ENCODE results near the gene MICALL2.
A peak's percentile ranks its signal among the peaks of the same experiment; 100 is the strongest.
"Not testable (repeated sequence)": the region's sequence is repeated elsewhere in the genome, so short reads cannot be mapped to it uniquely, and the experiment has no call there.

MICALL2 gene

DNA sequence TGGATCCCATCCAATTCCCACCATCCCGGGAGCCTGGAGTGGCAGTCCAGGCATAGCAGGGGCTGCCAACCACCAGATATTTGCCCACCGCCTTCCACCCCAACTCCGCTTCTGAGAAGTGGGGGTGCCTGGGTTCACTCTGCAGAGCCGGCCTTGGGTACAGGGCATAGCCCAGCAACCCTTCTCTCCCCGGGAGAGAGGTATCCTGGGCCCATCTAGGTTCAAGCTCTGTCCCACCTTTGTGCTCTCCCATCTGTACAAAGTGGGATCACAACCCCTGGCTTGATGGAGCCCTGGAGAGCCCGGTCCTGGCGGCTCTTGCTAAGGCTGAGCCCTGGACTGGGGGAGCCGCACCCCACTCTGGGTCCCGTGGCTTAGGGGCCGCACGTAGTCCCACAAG is 12.2 kb downstream of the MICALL2 start:
- no peak for DNase-seq

DNA sequence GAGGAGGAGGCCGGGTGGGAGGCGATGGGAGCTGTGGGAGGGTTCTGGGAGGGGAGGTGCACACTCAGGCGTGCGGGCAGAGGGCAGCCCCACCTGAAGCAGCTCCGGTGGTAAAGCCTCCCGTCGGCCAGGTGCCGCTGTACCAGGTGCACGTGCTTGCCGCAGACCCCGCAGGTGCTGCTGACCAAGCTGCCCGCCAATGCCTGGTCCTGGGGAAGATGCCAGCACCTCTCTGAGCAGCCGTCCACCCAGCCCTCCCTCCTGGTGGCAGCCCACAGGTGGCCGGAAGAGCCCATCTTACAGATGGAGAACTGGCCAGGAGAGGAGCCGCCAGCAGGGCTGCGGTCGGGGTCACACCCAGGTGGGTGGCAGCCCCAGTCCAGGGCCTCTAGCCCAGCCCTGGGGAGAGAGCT is 12.6 kb downstream of the MICALL2 start:
- DNase-seq = no peak

DNA sequence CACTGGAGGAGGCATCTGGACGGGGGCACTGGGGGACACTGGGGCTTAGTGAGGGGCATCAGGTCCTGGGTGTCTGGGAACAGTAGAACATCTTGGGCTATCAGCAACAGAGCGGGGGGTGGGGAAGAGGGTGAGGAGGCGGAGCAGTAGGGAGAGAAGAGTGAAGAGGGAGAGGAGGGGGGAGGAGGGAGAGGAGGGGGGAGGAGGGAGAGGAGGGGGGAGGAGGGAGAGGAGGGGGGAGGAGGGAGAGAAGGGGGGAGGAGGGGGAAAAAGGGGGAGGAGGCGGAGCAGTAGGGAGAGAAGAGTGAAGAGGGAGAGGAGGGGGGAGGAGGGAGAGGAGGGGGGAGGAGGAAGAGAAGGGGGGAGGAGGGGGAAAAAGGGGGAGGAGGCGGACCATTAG is 13.2 kb downstream of the MICALL2 start:
- not testable (repeated sequence) for DNase-seq

DNA sequence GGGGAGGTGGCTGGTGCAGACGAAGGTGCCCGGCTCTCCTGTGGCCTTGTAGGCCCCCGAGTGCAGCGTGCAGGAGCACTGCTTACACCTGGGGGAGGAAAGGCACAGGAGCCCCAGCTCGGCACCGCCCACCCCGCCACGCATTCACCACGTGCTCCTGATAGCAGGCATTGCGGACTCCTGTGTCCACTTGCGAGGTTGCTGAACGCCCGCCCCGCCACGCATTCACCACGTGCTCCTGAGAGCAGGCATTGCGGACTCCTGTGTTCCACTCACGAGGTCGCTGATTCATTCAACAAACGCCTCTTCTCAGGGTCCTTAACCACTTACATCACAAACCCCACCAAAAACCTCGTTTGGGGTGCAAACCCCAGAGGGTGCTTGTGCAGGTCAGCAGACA is 13.9 kb downstream of the MICALL2 start:
- no peak for DNase-seq

DNA sequence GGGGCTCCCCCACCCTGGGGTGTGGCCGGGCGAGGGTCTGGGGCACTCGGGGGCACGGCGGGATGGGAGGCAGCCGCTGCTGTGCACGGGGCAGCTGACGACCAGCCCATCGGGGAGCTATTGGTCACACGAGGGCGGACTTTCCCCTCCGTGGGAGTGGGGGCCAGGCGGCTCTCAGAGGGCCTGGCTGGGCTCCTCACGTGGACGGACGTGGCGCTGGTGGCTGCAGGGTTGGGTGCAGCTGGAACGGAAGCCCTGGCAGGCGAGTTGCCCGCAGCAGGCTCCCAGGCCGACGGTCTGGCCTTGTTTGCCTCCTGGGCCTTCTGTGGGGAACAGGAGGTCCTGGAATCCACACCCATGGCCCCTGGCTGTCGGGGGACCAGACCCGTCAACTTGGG is 14.3 kb downstream of the MICALL2 start:
- no peak for DNase-seq

DNA sequence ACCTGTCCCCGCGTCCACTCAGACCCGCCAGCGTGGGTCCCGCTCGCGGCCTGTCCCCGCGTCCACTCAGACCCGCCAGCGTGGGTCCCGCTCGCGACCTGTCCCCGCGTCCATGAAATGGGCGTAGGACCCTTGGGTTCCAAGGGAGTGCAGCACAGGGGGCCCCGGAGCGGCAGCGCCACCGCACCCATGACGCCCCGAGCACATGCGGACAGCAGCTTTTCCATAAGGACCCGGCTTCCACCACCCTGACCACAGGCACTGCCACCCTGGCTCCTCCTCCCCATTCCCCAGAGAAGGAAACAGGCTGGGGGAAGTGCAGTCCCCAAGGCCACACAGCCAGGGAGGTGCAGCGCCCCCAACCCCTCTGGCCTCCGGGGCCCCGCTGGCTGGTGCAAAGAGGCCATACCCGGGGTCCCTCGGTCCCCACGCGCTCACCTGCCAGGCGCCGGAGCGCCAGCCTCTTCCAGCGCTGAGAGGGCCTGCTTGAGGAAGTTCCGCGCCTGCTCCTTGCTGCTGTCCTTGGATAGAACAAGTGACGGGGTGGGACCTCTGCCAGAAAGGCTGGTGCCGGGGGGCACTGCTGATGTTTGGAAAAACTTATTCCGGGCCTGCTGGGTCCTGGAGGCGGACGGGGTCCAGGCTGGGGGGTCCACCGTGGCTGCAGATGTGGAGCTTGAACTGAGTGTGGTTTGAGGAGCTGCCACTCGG is 14.9 kb downstream of the MICALL2 start:
- no peak for DNase-seq

DNA sequence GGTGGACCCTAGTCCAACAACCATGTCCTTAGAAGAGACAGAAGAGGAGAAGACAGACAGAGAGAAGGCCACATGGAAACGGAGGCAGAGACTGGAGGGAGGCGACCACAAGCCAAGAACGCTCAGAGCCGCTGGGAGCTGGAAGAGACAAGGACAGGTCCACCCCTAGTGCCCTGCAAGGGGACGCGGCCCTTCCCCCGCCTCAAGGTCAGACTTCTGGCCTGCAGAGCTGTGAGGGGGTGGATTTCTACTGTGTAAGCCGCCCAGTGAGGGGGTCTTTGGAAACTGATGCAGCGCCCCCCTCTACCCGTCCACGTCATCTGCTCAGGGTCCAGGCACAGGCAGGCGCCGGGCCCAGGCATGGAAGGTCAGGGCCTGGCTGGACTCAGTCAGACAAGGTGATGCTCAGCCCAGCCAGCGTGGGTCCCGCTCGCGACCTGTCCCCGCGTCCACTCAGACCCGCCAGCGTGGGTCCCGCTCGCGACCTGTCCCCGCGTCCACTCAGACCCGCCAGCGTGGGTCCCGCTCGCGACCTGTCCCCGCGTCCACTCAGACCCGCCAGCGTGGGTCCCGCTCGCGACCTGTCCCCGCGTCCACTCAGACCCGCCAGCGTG is 15.6 kb downstream of the MICALL2 start:
- not testable (repeated sequence) for DNase-seq

DNA sequence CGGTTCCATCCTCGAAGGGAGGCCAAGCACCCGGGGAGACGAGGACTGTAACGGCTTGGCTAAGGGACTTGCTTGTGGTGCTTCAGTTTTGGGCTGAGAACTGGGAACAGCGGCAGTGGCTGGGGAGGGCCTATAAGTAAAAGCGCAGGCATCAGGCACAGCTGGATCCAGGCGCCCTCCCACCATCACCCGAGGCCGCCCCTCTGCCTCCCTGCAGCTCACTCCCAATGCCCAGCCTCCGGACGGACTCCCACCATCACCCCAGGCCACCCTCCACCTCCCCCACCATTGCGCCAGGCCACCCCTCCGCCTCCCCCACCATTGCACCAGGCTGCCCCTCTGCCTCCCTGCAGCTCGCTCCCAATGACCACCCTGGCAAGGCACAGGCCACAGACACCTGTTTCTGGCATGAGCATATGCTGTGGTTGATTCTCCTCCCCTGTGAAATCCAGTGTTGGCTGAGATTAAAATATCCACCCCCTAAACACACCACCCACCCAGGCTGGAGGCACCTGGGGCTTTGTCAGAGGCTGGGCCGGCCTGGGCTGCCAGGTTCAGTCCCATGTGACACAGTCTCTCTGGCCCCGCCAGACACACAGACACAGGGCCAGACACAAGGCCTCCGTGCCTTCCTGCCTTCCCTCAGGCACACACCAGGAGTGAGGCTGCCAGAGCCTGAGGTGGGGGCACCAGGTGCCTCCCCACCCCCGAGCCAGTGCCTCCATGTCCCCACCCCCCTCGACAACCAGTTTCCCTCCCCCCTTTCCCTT is 16.7 kb downstream of the MICALL2 start:
- DNase-seq = no peak

DNA sequence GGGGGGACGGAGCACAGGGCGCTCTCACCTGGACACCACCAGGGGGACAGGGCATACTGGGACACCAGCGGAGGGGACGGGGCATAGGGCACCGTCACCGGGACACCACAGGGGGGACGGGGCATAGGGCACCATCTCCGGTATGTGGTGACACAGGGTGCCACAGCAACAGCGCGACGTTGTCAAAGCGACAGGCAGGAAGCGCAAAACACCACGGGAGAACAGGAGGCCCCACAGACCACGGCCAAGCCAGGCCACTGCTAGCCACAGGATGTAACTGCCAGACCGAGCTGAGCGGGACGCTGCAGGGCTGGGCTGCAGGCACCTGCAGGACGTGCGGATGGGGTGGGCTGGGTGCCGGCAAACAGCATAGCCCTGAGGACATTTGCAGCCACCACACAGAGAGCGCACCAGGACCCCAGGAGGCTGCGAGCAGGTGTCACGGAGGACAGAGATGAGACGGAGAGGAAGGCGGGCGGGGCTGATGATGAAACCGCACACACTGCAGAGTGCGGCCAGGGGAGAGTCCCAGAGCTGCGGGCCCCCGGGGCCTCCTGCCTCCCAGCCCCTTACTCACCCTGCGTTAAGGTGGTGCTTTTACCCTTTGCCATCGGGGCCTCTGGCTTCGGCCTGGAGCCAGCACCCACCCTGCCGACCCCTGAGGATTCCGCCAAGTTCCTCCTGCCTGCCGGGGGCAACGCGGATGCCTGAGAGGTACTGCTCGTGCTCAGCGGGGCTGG is 17.5 kb downstream of the MICALL2 start:
- no peak for DNase-seq

DNA sequence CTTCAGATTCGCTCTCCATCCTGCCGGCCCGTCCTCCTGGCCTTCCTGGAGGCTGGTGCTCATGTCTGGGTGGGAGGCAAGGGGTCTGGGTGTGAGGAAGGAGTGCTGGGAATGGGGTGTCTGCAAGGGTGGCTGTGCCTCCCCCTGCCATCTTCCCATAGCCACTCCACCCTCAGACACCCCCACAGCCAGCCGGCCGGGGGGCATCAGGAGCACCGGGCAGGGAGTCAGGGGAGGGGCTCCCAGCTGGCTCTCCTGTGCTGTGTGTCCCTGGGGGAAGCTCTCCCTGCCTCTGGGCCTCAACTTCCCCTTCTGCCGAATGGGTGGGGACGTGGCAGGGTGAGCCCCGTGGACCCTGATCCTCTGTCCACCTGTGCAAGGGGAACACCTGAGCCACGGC is 18.6 kb downstream of the MICALL2 start:
- DNase-seq = no peak

DNA sequence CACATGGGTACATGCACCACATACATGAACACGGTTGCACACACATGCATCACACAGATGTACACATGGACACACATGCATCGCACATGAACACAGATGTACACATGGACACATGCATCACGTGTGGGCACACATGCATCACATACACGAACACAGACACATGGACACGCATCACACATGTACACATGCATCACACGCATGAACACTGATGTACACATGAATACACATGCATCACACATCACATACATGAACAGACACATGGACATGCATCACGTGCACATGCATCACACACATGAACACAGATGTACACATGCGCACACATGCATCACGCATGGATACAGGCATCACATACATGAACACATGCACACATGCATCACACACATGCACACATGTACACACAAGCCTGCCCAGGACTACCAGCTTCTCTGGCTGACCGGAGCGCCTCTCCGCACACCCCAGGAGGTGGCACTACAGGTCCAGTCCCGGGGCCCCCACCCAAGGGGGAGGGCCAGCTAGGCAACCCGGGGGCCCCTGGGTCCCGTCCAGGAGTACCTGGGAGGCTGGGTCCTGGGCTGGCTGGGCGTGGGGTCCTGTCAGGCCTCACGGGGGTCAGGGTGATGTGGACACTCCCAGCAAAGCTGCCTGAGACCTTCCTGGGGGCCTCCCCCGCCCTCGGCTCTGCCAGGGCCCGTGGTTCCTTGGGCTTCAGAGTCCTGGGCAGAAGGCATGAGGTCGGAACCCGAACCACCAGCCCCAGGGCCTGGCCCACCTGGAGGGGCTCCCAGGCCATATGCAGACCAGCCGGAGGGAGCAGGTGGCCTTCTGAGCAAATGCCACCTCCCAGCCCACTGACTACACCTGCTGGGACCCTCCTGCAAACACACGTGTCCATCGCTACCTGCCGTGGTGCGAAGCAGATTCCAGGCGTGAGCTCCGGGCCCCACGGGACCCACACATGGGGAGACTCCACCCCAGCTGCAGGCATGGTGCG is 19.6 kb downstream of the MICALL2 start:
- no peak for DNase-seq

DNA sequence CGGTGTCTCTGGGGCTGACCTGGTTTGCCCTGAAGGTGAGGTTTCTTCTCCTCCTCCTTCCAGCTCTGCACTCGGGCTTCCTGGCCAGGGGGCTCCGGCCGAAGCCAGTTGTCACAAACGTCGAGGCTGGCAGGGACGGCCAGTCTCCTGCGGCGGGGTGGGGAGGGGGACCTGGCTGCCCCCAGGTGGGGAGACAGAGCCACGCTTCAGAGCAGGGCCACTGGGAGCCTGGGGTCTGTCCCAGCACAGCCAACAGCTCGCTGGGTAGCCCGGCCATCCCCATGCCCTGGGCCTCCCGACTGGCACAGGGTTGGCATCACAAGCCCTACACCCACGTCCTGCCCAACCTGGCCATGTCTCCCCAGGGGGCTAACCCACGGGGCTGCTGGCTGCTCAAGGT is 20.4 kb downstream of the MICALL2 start:
- no peak for DNase-seq

DNA sequence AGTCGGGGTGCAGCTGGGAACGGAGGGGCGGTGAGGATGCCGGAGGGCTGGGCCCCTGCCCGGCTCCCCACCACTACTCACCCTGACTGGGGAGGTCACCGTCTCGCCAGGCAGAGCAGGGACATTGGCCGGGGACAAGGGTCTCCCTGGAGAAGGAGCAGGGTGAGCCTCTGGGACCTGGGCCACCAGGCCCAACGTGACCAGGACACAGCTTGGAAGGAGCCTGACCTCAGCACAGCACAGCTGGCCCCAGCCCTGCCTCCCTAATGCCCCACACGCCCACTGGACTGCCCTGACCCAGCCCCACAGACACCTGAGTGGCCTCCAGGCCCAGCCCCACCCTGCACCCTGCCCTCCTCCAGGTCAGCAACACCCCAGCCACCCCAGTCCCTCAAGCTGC is 21.1 kb downstream of the MICALL2 start:
- DNase-seq = no peak

DNA sequence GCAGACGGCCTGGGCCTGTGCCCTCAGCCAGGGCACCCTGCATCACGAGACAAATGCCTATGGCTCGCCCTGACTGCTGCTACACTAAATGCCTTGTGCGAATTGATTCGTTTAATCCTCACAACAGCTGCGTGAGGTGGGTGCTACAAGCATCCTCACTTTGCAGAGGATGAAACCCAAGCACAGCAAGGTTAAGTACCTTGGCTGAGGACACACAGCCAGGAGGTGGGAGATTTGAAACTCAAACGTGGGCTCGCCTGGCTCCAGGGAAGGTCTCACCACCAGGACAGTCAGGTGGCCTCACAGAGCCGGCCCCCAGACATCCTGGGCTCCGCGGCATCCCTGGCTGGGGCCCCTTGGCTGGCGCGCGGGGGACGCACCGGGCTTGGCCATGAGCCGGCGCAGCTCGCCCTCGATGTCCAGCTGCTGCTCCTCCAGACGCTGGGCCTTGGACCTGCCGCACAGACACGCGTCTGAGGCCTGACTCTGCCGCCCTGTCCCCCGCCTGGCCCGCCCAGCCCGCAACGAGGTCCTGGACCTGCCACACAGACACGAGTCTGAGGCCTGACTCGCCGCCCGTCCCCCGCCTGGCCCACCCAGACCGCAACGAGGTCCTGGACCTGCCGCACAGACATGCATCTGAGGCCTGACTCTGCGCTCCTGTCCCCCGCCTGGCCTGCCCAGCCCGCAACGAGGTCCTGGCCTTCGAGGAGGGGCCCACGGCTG is 22.0 kb downstream of the MICALL2 start:
- no peak for DNase-seq

DNA sequence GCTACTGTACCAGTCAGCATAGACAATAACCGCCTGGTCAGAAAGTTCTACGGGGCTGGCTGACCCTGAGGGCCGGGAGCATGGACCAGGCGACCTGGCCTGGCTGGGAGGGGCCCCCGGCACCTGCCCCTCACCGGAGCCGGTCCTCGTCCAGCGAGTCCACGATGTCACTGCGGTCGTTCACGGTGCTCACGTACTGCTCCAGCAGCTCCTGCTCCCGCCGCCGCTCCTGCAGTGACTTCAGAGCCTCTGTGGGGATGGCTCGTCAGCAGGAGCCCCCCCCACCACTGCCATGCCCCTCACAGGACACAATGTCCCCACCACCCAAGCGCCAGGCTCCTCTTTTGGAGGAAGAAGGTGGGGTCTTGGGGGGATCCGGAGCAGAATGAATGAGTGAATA is 22.7 kb downstream of the MICALL2 start:
- no peak for DNase-seq

DNA sequence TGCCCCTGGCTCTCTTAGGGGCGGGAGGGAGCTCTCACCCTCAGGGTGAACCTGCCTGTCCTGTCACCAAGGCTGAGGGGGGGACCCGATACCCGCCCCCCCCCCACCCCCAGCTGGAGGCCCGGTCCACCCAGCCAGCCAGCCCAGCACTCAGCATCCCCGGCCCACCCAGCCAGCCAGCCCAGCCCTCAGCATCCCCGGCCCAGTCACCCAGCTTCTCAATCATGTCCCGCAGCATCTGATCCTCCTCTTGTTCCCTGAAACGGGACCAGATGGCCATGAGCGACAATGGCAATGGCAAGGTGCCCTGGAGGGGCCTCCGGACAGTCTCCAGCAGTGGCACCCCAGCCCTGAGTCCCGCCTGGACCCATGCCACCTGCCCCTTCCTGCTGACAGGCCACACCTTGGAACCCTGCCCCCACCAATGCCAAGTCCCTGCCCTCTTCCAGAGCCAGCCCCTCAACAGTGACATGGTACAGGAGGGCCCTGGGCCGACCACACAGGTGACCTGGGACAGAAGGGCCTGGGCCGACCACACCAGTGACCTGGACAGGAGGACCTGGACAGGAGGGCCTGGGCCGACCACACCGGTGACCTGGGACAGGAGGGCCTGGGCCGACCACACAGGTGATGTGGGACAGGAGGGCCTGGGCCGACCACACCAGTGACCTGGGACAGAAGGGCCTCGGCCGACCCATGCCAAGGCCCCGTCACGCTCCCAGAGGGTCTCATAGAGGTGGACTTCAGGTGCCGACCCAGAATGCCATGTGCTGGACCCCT is 24.2 kb downstream of the MICALL2 start:
- no peak for DNase-seq

DNA sequence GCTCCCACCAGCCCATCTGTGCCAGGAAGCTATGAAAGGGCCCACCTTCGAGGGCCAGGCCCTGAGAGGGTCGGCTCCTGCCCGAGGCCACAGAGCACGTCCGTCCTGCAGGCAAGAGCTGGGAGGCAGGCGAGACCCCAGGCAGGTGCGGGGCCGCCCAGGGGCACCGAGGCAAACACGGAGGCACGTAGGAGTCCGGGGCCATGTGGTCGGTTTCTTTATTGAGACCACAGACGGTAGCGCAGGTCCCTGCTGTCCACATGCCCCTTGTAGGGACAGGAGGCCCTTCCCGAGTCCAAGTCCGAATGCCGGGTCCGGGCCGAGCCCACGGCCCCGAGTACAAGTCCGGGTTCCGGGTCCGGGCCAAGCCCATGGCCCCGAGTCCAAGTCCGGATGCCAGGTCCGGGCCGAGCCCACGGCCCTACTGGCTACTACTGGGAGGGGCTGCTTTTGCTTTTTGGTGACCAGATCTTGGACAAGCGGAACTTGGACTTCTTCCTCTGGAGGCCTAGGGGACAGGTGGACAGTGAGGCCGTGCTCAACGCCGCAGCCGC is 25.0 kb downstream of the MICALL2 start:
- no peak for DNase-seq

DNA sequence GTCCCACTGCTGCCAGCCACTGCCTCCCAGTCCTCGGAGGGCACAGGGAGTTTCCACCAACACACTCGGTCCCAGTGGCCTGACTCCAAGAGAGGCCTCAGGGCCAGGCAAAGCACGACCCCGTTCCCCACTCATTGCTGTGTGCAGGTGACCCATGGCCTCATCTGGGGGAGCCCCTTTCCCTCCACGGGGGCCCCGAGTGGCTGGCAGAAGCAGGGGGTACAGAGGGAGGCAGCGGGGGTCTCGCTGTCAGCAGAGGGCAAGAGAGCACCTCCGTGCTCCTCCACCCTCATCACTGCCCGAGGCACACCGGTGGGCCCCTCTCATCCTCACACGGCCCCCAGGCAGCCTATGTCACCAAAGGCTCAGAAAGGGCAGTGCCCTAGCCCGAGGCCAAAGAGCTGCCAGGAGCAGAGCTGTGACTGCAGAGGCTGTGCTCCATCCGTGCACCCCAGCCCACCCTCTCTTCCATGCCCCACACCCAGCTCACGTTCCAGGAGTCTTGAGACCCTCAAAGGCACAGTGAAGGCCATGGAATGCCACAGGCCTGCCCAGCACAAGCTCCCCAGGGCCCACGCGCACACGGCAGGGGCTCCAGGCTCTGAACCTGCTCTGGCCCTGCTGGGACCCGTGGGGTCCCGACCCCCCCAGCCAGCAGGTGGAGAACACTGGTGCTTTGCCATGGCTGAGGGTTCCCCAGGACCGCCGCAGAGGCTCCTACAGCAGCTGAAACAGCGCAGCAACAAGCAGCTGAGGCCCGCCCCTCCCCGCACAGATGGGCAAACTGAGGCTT is 25.9 kb downstream of the MICALL2 start:
- DNase-seq = no peak

DNA sequence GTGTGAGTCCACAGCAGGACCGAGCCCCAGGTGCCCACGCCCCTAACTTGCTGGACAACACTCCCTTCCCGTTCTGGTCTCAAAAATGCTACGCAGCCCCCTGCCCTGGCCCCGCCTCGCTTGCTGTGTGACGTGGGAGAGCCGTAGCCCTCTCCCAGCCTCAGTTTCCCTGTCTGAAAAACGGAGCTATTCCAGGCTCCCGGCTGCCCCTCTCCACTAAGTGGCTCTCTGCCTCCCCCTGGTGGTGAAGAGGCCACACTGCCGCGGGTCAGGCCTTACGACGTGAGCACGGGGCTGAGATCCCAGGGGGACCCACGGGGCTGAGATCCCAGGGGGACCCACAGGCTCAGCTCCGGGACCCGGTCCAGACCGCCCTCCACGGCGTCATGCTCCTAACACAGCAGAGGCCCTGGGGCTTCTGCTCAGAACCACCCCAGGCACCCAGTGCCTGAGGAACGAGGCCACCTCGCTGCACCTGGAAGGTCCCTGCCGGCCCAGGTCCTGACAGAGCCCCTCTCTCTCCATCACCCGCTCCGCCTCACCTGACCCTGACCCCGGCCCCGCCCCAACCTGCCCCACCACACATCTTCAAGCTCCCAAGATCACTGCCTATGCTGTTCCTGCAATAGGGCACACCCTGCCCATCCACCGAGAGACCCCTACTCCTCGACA is 26.7 kb downstream of the MICALL2 start:
- peak; percentile 81 for DNase-seq

Measured in effector CD8-positive, alpha-beta T cell (primary cell).